Ascending aorta (tissue), 2 donors: ENCODE data around the gene PEX7. TPM values are rescaled to one million over a fixed set of nuclear protein-coding genes. Genes with fewer than 3 reads are reported as not detected.
A peak's percentile ranks its signal among the peaks of the same experiment; 100 is the strongest.

Source experiments
- DNase-seq, 2 donors: peaks; one replicate each; pipeline ENCODE4 v3.0.0-alpha.2; 2019; ENCODE audit warnings: low spot score in 2 of 2
- H3K27ac ChIP-seq, 2 donors: fragments of 200-600 bp; sonication (generic); one replicate each; pipeline ENCODE4 v1.5.1; 2016 to 2017; ENCODE audit warnings: mild to moderate bottlenecking in 1 of 2
- H3K27me3 ChIP-seq: fragments of 200-600 bp; sonication (generic); one replicate; pipeline ENCODE4 v1.5.1; 2017
- H3K36me3 ChIP-seq, 2 donors: fragments of 200-600 bp; sonication (generic); one replicate each; pipeline ENCODE4 v1.5.1; 2016
- H3K4me1 ChIP-seq, 2 donors: fragments of 200-600 bp; sonication (generic); one replicate each; pipeline ENCODE4 v1.5.1; 2016 to 2017; ENCODE audit warnings: mild to moderate bottlenecking in 1 of 2
- H3K4me3 ChIP-seq, 2 donors: fragments of 200-600 bp; sonication (generic); one replicate each; pipeline ENCODE4 v1.5.1; 2016 to 2017; ENCODE audit warnings: mild to moderate bottlenecking in 1 of 2
- H3K9me3 ChIP-seq, 2 donors: fragments of 200-600 bp; sonication (generic); one replicate each; pipeline ENCODE4 v1.5.1; 2016
- intact Hi-C: fragments of 100-400 bp; cut with DNase I; formaldehyde crosslinking; loops from one replicate; pipeline ENCODE4 v1.15.1; 2023
- total RNA-seq: library from RNA; depleted of rRNA; stranded (reverse); fragments of >200 nt; gene quantifications from one replicate; pipeline ENCODE4 v1.1.0, GENCODE V29; 2016
- TF ChIP-seq, protein P1 (sequence below), 3 experiments: fragments of 200-600 bp in 2 of 3; fragments of 450-650 bp in 1 of 3; sonication (generic) in 2 of 3; IDR thresholded peaks; one replicate each; pipeline ENCODE4 v1.5.1; 2016 to 2019; ENCODE audit warnings: antibody characterized with exemption in 3 of 3, mild to moderate bottlenecking in 1 of 3, moderate library complexity in 1 of 3

PEX7 gene
- total RNA-seq, 1 donor from 2014 or later, result 10.5 TPM

DNA sequence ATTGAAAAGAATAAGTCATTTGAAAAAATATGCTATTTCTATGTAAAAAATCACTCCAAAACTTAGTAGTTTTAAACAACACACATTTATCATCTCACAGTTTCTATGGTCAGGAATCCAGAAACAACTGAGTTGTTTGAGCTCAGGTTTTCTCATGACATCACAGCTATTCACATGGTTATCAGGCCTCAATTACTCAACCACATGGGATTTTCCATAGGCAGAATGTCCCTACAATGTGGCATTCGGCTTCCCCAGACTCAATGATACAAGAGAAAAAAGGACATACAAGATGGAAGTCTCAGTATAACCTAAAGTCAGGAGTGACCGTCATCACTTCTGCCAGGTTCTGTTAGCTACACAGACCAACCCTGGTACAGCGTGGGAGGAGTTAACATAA is 96.3 kb downstream of the PEX7 start:
- Histone ChIP-seq H3K4me1 (peaks cover 11 to 30% of the 10 kb centered on the region in 2 donors), H3K9me3 (no peaks in the 10 kb centered on the region), H3K4me3 (no peak overlapping the region), H3K36me3 (peaks cover 0 to 21% of the 10 kb centered on the region in 2 donors), H3K27me3 (peaks cover 5% of the 10 kb centered on the region), H3K27ac (no peak overlapping the region)
- intact Hi-C loops, result no loop called here
- TF ChIP-seq, protein P1, sequence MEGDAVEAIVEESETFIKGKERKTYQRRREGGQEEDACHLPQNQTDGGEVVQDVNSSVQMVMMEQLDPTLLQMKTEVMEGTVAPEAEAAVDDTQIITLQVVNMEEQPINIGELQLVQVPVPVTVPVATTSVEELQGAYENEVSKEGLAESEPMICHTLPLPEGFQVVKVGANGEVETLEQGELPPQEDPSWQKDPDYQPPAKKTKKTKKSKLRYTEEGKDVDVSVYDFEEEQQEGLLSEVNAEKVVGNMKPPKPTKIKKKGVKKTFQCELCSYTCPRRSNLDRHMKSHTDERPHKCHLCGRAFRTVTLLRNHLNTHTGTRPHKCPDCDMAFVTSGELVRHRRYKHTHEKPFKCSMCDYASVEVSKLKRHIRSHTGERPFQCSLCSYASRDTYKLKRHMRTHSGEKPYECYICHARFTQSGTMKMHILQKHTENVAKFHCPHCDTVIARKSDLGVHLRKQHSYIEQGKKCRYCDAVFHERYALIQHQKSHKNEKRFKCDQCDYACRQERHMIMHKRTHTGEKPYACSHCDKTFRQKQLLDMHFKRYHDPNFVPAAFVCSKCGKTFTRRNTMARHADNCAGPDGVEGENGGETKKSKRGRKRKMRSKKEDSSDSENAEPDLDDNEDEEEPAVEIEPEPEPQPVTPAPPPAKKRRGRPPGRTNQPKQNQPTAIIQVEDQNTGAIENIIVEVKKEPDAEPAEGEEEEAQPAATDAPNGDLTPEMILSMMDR (IDR thresholded peaks at IDR 0.05), result no peak
- no peak for DNase-seq

DNA sequence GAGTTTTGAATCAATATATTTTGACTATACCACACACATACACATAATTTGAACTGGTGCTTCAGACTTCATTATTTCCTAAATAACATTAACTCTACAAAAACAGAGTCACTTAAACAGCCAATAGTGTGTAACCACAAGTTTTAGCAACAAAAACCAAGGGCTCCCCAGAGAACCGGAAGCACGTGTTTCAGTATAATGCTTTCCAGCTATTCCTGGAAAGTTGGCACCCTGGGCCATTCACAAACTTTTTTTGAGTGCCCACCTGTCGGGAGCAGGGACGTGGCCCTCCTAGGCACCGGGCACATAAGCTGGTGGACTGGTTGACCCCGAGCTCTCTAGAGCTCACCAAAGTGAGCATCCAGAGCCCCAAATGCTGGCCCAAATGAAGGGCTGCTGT is 97.8 kb downstream of the PEX7 start:
- Histone ChIP-seq H3K27ac (no peak overlapping the region), H3K4me1 (peaks cover 11 to 30% of the 10 kb centered on the region in 2 donors), H3K36me3 (peaks cover 0 to 8% of the 10 kb centered on the region in 2 donors), H3K4me3 (peak overlapping the region; percentile 70 to 73), H3K9me3 (no peaks in the 10 kb centered on the region), H3K27me3 (peaks cover 5% of the 10 kb centered on the region)
- intact Hi-C loops, result no loop called here
- no peak for DNase-seq
- TF ChIP-seq, protein P1 (IDR thresholded peaks at IDR 0.05), result no peak

DNA sequence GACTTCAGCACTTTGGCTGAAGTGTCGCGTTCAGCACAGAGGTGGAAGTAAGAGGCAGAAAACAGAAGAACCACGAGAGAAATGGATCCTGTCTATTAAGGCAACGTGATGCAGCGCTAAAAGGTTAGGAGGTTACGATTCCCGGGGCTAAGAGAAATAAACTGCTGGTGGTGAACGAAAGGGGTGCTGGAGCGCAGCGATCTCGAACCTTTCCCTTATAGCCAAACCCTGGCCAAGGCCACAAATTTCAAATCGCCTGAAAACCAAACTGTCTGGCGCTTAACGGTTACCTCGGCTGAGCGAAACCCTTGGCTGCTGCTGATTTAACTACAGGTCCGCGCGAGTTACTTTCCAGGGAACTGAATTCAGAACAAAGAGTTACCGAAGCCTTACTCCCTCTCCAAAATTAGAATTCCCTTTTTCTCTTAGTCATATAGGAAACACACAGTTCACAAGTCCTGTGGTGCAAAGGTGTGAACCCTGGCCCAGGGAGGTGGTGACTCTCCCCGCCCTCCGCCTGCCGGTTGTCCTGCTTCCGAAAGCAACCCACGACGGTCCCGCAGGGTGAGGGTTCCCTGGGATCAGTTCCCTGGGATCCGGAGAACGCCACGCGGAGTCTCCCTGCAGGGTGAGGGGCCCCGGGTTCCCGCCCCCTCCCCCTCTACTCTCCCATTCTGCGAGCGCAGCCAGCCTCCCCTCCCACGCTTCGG is 98.4 kb downstream of the PEX7 start:
- Histone ChIP-seq H3K4me1 (peaks cover 11 to 30% of the 10 kb centered on the region in 2 donors), H3K9me3 (no peaks in the 10 kb centered on the region), H3K4me3 (peak overlapping the region; percentile 70 to 73), H3K27ac (no peak overlapping the region), H3K36me3 (peaks cover 0 to 2% of the 10 kb centered on the region in 2 donors), H3K27me3 (peaks cover 5% of the 10 kb centered on the region)
- TF ChIP-seq, protein P1 (IDR thresholded peaks at IDR 0.05), result no peak
- DNase-seq, result no peak
- intact Hi-C loops, result no loop called here

DNA sequence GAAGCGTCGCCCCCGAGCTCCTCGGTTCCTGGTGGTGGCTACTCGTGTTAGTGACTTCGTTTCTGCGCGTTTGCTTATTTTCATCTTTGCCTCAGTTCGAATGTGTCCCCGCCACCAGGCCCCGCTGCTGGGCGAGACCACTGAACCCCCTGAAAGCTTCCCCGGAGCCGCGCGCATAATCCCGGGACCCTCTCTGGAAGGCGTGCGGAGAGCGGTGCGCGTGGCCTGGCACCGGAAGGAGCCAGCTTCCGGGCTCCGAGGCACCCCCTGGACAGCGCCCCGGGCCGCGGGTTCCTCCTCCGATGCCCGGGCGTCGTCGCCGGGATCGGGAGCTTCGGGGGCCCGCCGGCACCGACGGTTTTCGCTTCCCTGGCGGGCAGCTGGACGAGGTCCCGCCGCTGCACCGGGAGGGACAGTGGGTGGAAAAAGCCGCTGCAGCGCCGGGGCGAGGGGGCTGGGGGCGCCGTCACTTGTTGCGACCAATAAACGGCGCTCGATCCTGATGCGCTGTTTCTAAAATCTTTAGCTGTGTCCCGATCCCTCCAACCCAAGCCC is 99.1 kb downstream of the PEX7 start:
- TF ChIP-seq, protein P1 (IDR thresholded peaks at IDR 0.05), result no peak
- H3K4me1 ChIP-seq, result peaks cover 11 to 30% of the 10 kb centered on the region in 2 donors
- intact Hi-C loops, result no loop called here
- peak overlapping the region; percentile 70 to 73 for H3K4me3 ChIP-seq
- H3K27me3 ChIP-seq, result peaks cover 5% of the 10 kb centered on the region
- H3K36me3 ChIP-seq, result no peaks in the 10 kb centered on the region
- no peaks in the 10 kb centered on the region for H3K9me3 ChIP-seq
- DNase-seq, result no peak
- no peak overlapping the region for H3K27ac ChIP-seq

DNA sequence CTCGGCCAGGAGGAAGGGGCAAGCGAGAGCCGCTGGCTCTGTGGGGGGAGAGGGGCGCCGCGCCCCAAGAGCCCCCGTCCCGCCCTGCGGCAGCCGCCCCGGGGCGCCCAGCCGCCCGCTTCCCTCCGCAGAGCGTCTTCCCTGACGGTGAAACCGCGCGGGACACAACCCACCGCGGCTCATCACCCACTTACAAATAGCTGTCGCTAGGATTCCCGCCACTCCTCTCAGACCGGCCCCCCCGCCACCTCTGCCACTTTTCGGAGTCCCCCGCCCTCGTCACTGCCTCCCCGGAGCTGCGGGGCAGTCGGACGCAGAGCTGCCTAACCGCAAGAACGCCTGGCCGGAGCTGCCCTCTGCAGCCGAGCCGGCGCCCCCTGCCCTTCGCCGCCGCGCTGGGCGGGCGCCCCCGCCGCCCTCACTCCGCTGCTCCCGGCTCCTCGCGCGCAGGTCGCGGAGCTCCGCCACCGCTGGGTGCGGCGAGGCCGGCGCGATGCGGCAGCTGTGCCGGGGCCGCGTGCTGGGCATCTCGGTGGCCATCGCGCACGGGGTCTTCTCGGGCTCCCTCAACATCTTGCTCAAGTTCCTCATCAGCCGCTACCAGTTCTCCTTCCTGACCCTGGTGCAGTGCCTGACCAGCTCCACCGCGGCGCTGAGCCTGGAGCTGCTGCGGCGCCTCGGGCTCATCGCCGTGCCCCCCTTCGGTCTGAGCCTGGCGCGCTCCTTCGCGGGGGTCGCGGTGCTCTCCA is 99.7 kb downstream of the PEX7 start, which contains the start of gene SLC35D3:
TSS of gene SLC35D3 (plus strand) at position 366 of the 749 bp plus-strand sequence. CDS start at position 494, 128 bp downstream.
- H3K4me1 ChIP-seq, result peaks cover 11 to 30% of the 10 kb centered on the region in 2 donors
- peaks cover 5% of the 10 kb centered on the region for H3K27me3 ChIP-seq
- H3K36me3 ChIP-seq, result no peaks in the 10 kb centered on the region
- no peak for DNase-seq
- H3K9me3 ChIP-seq, result no peaks in the 10 kb centered on the region
- TF ChIP-seq, protein P1 (IDR thresholded peaks at IDR 0.05), result no peak
- H3K27ac ChIP-seq, result no peak within 1 kb of the TSS
- intact Hi-C loops, result no loop called here
- peak within 1 kb of the TSS; percentile 70 to 73 for H3K4me3 ChIP-seq
